Lung (tissue), 12 donors: Measurements from ENCODE around the gene GNG11. TPM values are rescaled to one million over a fixed set of nuclear protein-coding genes. Genes with fewer than 3 reads are reported as not detected.

ENCODE experiments used
- ATAC-seq: fragments of 200-7000 bp; cut with Tn5 transposase; one replicate; pipeline ENCODE4 v1.9.1; 2020; ENCODE audit warnings: moderate number of reproducible peaks; ENCODE audit not compliant: insufficient read depth, low FRiP score
- DNase-seq, 3 donors: peaks; one replicate each; pipeline ENCODE4 v3.0.0-alpha.2; 2013 to 2017
- H3K27ac ChIP-seq, 2 donors: one replicate each; pipeline ENCODE4 v1.5.1; 2013; ENCODE audit warnings: mild to moderate bottlenecking in 2 of 2, moderate library complexity in 2 of 2, control low read depth in 1 of 2, inconsistent platforms in 1 of 2, low read depth in 1 of 2, low read length in 1 of 2
- H3K27me3 ChIP-seq, 3 donors: one replicate each; pipeline ENCODE4 v1.5.1; 2013; ENCODE audit warnings: low read length in 2 of 3; ENCODE audit not compliant: control insufficient read depth in 3 of 3, insufficient read depth in 3 of 3
- H3K36me3 ChIP-seq, 4 donors: one replicate each; pipeline ENCODE4 v1.5.1; 2013; ENCODE audit warnings: low read length in 4 of 4, mild to moderate bottlenecking in 1 of 4, moderate library complexity in 1 of 4; ENCODE audit not compliant: control insufficient read depth in 4 of 4, insufficient read depth in 4 of 4
- H3K4me1 ChIP-seq, 5 donors: one replicate each; pipeline ENCODE4 v1.5.1; 2013; ENCODE audit warnings: low read length in 5 of 5, mild to moderate bottlenecking in 2 of 5, moderate library complexity in 1 of 5; ENCODE audit not compliant: control insufficient read depth in 5 of 5, insufficient read depth in 5 of 5
- H3K4me3 ChIP-seq: one replicate; pipeline ENCODE4 v1.5.1; 2013; ENCODE audit warnings: mild to moderate bottlenecking, control low read depth, moderate library complexity
- H3K9ac ChIP-seq, 2 donors: one replicate each; pipeline ENCODE4 v1.5.1; 2013; ENCODE audit warnings: low read length in 2 of 2, control low read depth in 1 of 2; ENCODE audit not compliant: insufficient read depth in 1 of 2
- H3K9me3 ChIP-seq, 4 donors: one replicate each; pipeline ENCODE4 v1.5.1; 2013; ENCODE audit warnings: low read length in 3 of 4, mild to moderate bottlenecking in 1 of 4, moderate library complexity in 1 of 4; ENCODE audit not compliant: control insufficient read depth in 4 of 4, insufficient read depth in 3 of 4
- CTCF ChIP-seq: IDR thresholded peaks from 2 replicates; pipeline ENCODE4 v1.5.1; 2012; ENCODE audit warnings: mild to moderate bottlenecking; ENCODE audit errors: control extremely low read depth, extremely low read depth
- WGBS, 2 donors: extraction: QIAGEN DNeasy Blood & Tissue Kit; methylation state at CpG; one replicate each; pipeline ENCODE4 v1.1.7; 2013; 5-methylcytosine and 5-hydroxymethylcytosine counted together
- polyA plus RNA-seq, 2 donors: library from polyadenylated mRNA; stranded (reverse); fragments of 200-250 nt; gene quantifications; one replicate each; pipeline ENCODE4 v1.2.1, GENCODE V29; 2013
- total RNA-seq, 2 donors: library from RNA; depleted of rRNA in 1 of 2; stranded (reverse); fragments of >200 nt in 1 of 2; gene quantifications; one replicate each; pipeline ENCODE4 v1.2.1, GENCODE V29; 2014 to 2021
- donor health status: control.
- donor health status: control.
- donor health status: Bipolar disorder and iron deficiency.
- donor health status: healthy.
- donor health status: DM: yes; HTN: yes; CAD: no.

Gene GNG11
- total and polyA plus RNA-seq, 4 donors, result 18.4 to 39.0 (median 26.8) TPM

GRCh38 chr7:93879356-93879755 lies 42.2 kb upstream of the GNG11 start:
- H3K9ac ChIP-seq, result no peak overlapping the region
- no peaks in the 10 kb centered on the region for H3K27me3 ChIP-seq
- no peak overlapping the region for H3K27ac ChIP-seq
- DNase-seq, result no peak
- no peak for TF ChIP-seq CTCF
- peaks cover 0 to 3% (median under 1%) of the 10 kb centered on the region in 4 donors for H3K9me3 ChIP-seq
- no peak for ATAC-seq
- H3K36me3 ChIP-seq, result no peaks in the 10 kb centered on the region
- no peak overlapping the region for H3K4me3 ChIP-seq
- H3K4me1 ChIP-seq, result no peaks in the 10 kb centered on the region

- no peaks in the 10 kb centered on the region for H3K4me1 ChIP-seq
- no peak overlapping the region for H3K9ac ChIP-seq
- no peak overlapping the region for H3K4me3 ChIP-seq
- no peak for ATAC-seq
- no peak overlapping the region for H3K27ac ChIP-seq
- TF ChIP-seq CTCF, result no peak
- peaks cover 0 to 3% (median 0%) of the 10 kb centered on the region in 4 donors for H3K9me3 ChIP-seq
- peaks cover 0 to 5% (median 0%) of the 10 kb centered on the region in 3 donors for H3K27me3 ChIP-seq
- DNase-seq, result no peak
- no peaks in the 10 kb centered on the region for H3K36me3 ChIP-seq
Observed at GRCh38 chr7:93882468-93882867, 39.1 kb upstream of the GNG11 start.

- no peaks in the 10 kb centered on the region for H3K36me3 ChIP-seq
- DNase-seq (no peak), ATAC-seq (no peak)
- H3K9me3 ChIP-seq, result peaks cover 0 to 3% (median 0%) of the 10 kb centered on the region in 4 donors
- no peaks in the 10 kb centered on the region for H3K4me1 ChIP-seq
- peaks cover 0 to 13% (median 0%) of the 10 kb centered on the region in 3 donors for H3K27me3 ChIP-seq
- no peak overlapping the region for H3K4me3 ChIP-seq
- H3K9ac ChIP-seq, result no peak overlapping the region
- WGBS, 2 donors, result 88% methylated on average over 3 of the region's 3 CpGs
- TF ChIP-seq CTCF, result no peak
- H3K27ac ChIP-seq, result no peak overlapping the region
Observed at GRCh38 chr7:93883078-93883916, 38.2 kb upstream of the GNG11 start.
